Heart left ventricle (tissue), 13 donors: Measurements from ENCODE around the gene FKBP8.

ENCODE experiments used
- POLR2A ChIP-seq, 2 donors: fragments of 450-650 bp; IDR thresholded peaks; one replicate each; pipeline ENCODE4 v1.6.1; 2017; ENCODE audit warnings: antibody characterized with exemption in 2 of 2, mild to moderate bottlenecking in 2 of 2, moderate library complexity in 2 of 2
- TF ChIP-seq, protein P1 (sequence below), 12 donors: fragments of 200-600 bp; sonication (generic) in 4 of 12; IDR thresholded peaks; one replicate each; pipeline versions ENCODE4 v1.5.0 to v1.8.0; 2018 to 2022; ENCODE audit warnings: antibody characterized with exemption in 12 of 12, mild to moderate bottlenecking in 5 of 12
- donor health status: ischemic (EF 13 %, LVEDD 7.1; RV severe dilation, severe dysfunction).
- donor health status: DM: no; HTN: yes; CAD: no.
- donor health status: DM: no; HTN: no; CAD: no.
- donor health status: ischemic (EF 25% LVEDD 6.9; RV normal size, moderate dysfunction).
- donor health status: ischemic (EF 25% LVEDD 5.7; RV mildly dilated, moderate dysfunction).
- donor health status: ischemic (EF 35%, LVEDD 5.7; RV mildly dilated, moderate dysfunction).
- donor health status: nonischemic (EF 11% LVEDD 7.7; RV severe dilation, severe dysfunction).
- donor health status: DM: yes; HTN: yes; CAD: no.
- donor health status: PGD.
- donor health status: ischemic (EF 29% LVEDD 5.4; RV normal size, mild dysfunction).
- donor health status: nonischemic (EF 23%, LVEDD 6.1; RV moderate dilation, normal function).

DNA sequence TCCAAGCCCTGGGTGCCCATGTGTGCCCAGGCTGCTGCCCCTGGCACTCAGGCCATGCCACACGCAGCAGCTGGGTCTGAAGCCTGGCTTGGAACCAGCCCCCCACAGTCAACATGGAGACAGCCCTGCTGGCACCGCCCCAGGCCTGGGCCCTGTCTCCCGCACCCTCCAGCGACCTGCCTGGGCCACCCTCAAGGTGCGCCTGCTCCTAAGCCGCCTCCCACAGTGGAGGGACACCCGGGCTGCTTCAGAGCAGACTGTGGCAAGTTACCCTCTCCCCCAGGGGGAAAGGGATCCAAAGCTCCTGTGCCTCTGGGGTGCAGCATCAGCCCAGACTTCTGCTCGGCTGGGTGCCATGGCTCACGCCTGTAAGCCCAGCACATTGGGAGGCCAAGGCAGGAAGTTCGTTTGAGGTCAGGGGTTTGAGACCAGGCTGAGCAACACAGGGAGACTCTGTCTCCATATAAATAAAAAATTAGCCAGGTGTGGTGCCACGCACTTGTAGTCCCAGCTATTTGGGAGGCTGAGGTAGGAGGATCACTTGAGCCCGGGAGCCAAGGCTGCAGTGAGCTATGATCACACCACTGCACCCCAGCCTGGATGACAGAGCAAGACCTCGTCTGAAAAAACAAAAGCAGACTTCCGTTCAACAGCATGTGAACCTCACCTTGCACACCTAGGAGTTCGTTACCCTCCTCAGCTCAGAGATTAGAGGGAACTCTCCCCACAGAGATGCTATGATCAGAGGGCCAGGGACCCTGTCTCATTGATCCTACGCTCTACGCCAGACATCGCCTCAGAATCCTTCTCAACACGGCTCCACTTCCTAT, 37.1 kb downstream of the FKBP8 start:
- no peak for TF ChIP-seq POLR2A (IDR thresholded peaks at IDR 0.05)
- TF ChIP-seq, protein P1, sequence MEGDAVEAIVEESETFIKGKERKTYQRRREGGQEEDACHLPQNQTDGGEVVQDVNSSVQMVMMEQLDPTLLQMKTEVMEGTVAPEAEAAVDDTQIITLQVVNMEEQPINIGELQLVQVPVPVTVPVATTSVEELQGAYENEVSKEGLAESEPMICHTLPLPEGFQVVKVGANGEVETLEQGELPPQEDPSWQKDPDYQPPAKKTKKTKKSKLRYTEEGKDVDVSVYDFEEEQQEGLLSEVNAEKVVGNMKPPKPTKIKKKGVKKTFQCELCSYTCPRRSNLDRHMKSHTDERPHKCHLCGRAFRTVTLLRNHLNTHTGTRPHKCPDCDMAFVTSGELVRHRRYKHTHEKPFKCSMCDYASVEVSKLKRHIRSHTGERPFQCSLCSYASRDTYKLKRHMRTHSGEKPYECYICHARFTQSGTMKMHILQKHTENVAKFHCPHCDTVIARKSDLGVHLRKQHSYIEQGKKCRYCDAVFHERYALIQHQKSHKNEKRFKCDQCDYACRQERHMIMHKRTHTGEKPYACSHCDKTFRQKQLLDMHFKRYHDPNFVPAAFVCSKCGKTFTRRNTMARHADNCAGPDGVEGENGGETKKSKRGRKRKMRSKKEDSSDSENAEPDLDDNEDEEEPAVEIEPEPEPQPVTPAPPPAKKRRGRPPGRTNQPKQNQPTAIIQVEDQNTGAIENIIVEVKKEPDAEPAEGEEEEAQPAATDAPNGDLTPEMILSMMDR (IDR thresholded peaks at IDR 0.05): no peak
